Neural progenitor cell (in vitro differentiated cells): ENCODE results near the gene TBC1D17. TPM values are rescaled to one million over a fixed set of nuclear protein-coding genes. Genes with fewer than 3 reads are reported as not detected.

ENCODE experiments used
- DNase-seq: peaks from one replicate; pipeline ENCODE4 v3.0.0-alpha.2; 2016; ENCODE audit warnings: low spot score
- H2AFZ ChIP-seq: fragments of 200-600 bp; sonication (generic); replicated peaks from 2 replicates; pipeline ENCODE4 v1.6.1; 2016; ENCODE audit warnings: antibody characterized with exemption
- H3F3A ChIP-seq: fragments of 200-600 bp; sonication (generic); 2 replicates; pipeline ENCODE4 v1.6.1; 2016; ENCODE audit warnings: antibody characterized with exemption, low read depth
- H3K27ac ChIP-seq: fragments of 200-600 bp; sonication (generic); 2 replicates; pipeline ENCODE4 v1.5.1; 2016; ENCODE audit warnings: mild to moderate bottlenecking
- H3K27me3 ChIP-seq: fragments of 200-600 bp; sonication (generic); 2 replicates; pipeline ENCODE4 v1.6.1; 2016; ENCODE audit warnings: mild to moderate bottlenecking, moderate library complexity
- H3K36me3 ChIP-seq: fragments of 200-600 bp; sonication (generic); 2 replicates; pipeline ENCODE4 v1.5.1; 2016
- H3K4me1 ChIP-seq: fragments of 200-600 bp; sonication (generic); 2 replicates; pipeline ENCODE4 v1.6.1; 2016; ENCODE audit warnings: mixed run types
- H3K4me2 ChIP-seq: fragments of 200-600 bp; sonication (generic); 2 replicates; pipeline ENCODE4 v1.6.1; 2016
- H3K4me3 ChIP-seq: fragments of 200-600 bp; sonication (generic); 2 replicates; pipeline ENCODE4 v1.5.1; 2016
- H3K79me2 ChIP-seq: fragments of 200-600 bp; sonication (generic); 2 replicates; pipeline ENCODE4 v1.6.1; 2016; ENCODE audit warnings: low read depth
- H3K9ac ChIP-seq: fragments of 200-600 bp; sonication (generic); 2 replicates; pipeline ENCODE4 v1.6.1; 2016
- H3K9me3 ChIP-seq: fragments of 200-600 bp; sonication (generic); 2 replicates; pipeline ENCODE4 v1.5.1; 2016; ENCODE audit warnings: low read depth
- H4K20me1 ChIP-seq: fragments of 200-600 bp; sonication (generic); 2 replicates; pipeline ENCODE4 v1.6.1; 2016; ENCODE audit warnings: low read depth
- H3K27ac Mint-ChIP-seq: 3 replicates; pipeline ENCODE4 v1.8.0; 2021; ENCODE audit warnings: mixed read lengths
- H3K27me3 Mint-ChIP-seq: 2 replicates; pipeline ENCODE4 v1.8.0; 2022; ENCODE audit warnings: low read depth, mild to moderate bottlenecking, inconsistent platforms, moderate library complexity, mixed read lengths; ENCODE audit not compliant: insufficient read depth
- H3K36me3 Mint-ChIP-seq: 3 replicates; pipeline ENCODE4 v1.8.0; 2021; ENCODE audit warnings: mixed read lengths
- H3K4me1 Mint-ChIP-seq: 3 replicates; pipeline ENCODE4 v1.8.0; 2021; ENCODE audit warnings: mixed read lengths
- H3K4me3 Mint-ChIP-seq: 3 replicates; pipeline ENCODE4 v1.8.0; 2021; ENCODE audit warnings: mild to moderate bottlenecking, moderate library complexity, mixed read lengths
- H3K9me3 Mint-ChIP-seq: 3 replicates; pipeline ENCODE4 v1.8.0; 2020; ENCODE audit warnings: mixed read lengths
- CTCF ChIP-seq: fragments of 200-600 bp; sonication (generic); IDR thresholded peaks from 2 replicates; pipeline ENCODE4 v1.5.1; 2017; ENCODE audit warnings: antibody characterized with exemption, mild to moderate bottlenecking
- EZH2 ChIP-seq: fragments of 200-600 bp; sonication (generic); IDR thresholded peaks from 2 replicates; pipeline ENCODE4 v1.6.1; 2017; ENCODE audit warnings: antibody characterized with exemption, mild to moderate bottlenecking, moderate library complexity
- EZH2phosphoT487 ChIP-seq: fragments of 200-600 bp; sonication (generic); IDR thresholded peaks from 2 replicates; pipeline ENCODE4 v1.6.1; 2017; ENCODE audit warnings: antibody characterized with exemption
- total RNA-seq: library from RNA; depleted of rRNA; stranded (reverse); fragments of >200 nt; gene quantifications from 2 replicates; pipeline ENCODE4 v1.2.3, GENCODE V29; 2015; ENCODE audit warnings: low replicate concordance

TBC1D17 gene
- total RNA-seq, 1 donor from 2014 or later: 10.4 TPM

- Histone ChIP-seq H3K27ac (no peak overlapping the region), H3K9me3 (no peaks in the 10 kb centered on the region), H3F3A (peaks cover 8% of the 10 kb centered on the region), H3K27me3 (no peaks in the 10 kb centered on the region), H3K4me3 (no peak overlapping the region), H3K4me2 (no peak overlapping the region), H3K4me1 (no peaks in the 10 kb centered on the region), H3K9ac (no peak overlapping the region), H3K79me2 (no peaks in the 10 kb centered on the region), H4K20me1 (peaks cover 29% of the 10 kb centered on the region), H2AFZ (no peak overlapping the region), H3K36me3 (no peaks in the 10 kb centered on the region)
- TF ChIP-seq EZH2phosphoT487: no peak
- Mint-ChIP-seq H3K9me3 (no peaks in the 10 kb centered on the region), H3K4me1 (no peaks in the 10 kb centered on the region), H3K27ac (no peak overlapping the region), H3K36me3 (peaks cover 18% of the 10 kb centered on the region), H3K4me3 (no peak overlapping the region), H3K27me3 (peaks cover 8% of the 10 kb centered on the region)
- no peak for DNase-seq
These were observed 26.6 kb downstream of the TBC1D17 start for GRCh38 chr19:49904136-49904535.

GRCh38 chr19:49906879-49907564, 29.5 kb downstream of the TBC1D17 start:
- Mint-ChIP-seq H3K9me3 (no peaks in the 10 kb centered on the region), H3K4me1 (peaks cover 3% of the 10 kb centered on the region), H3K27ac (no peak overlapping the region), H3K36me3 (peaks cover 25% of the 10 kb centered on the region), H3K4me3 (no peak overlapping the region), H3K27me3 (peaks cover 9% of the 10 kb centered on the region)
- H3K27me3 ChIP-seq: no peaks in the 10 kb centered on the region
- H3F3A ChIP-seq: peaks cover 8% of the 10 kb centered on the region
- no peak for TF ChIP-seq CTCF
- H3K9me3 ChIP-seq: no peaks in the 10 kb centered on the region
- H3K79me2 ChIP-seq: peaks cover 13% of the 10 kb centered on the region
- H3K36me3 ChIP-seq: no peaks in the 10 kb centered on the region
- H3K4me3 ChIP-seq: no peak overlapping the region
- no peak overlapping the region for H3K9ac ChIP-seq
- peaks cover 56% of the 10 kb centered on the region for H4K20me1 ChIP-seq
- H3K27ac ChIP-seq: no peak overlapping the region
- H2AFZ ChIP-seq: no peak overlapping the region
- no peaks in the 10 kb centered on the region for H3K4me1 ChIP-seq
- no peak overlapping the region for H3K4me2 ChIP-seq
- no peak for DNase-seq

- no peak overlapping the region for H3K27ac ChIP-seq
These were observed 30.4 kb downstream of the TBC1D17 start for GRCh38 chr19:49907745-49908446.

GRCh38 chr19:49908480-49909420, 31.2 kb downstream of the TBC1D17 start:
- H3K27ac Mint-ChIP-seq: no peak overlapping the region
- Histone ChIP-seq H4K20me1 (peaks cover 68% of the 10 kb centered on the region), H3K79me2 (peaks cover 30% of the 10 kb centered on the region), H3K36me3 (no peaks in the 10 kb centered on the region), H3F3A (peaks cover 8% of the 10 kb centered on the region), H3K9ac (no peak overlapping the region), H3K9me3 (no peaks in the 10 kb centered on the region), H3K4me3 (no peak overlapping the region), H2AFZ (no peak overlapping the region), H3K27me3 (no peaks in the 10 kb centered on the region), H3K4me2 (no peak overlapping the region), H3K27ac (no peak overlapping the region), H3K4me1 (no peaks in the 10 kb centered on the region)
- DNase-seq: no peak
- no peak overlapping the region for H3K4me3 Mint-ChIP-seq
- H3K4me1 Mint-ChIP-seq: peaks cover 3% of the 10 kb centered on the region
- H3K36me3 Mint-ChIP-seq: peaks cover 32% of the 10 kb centered on the region
- H3K27me3 Mint-ChIP-seq: peaks cover 12% of the 10 kb centered on the region
- no peak for TF ChIP-seq EZH2phosphoT487
- TF ChIP-seq EZH2: no peak
- TF ChIP-seq CTCF: no peak
- no peaks in the 10 kb centered on the region for H3K9me3 Mint-ChIP-seq

More at GRCh38 chr19:49907745-49908446, 30.4 kb downstream of the TBC1D17 start:
- Mint-ChIP-seq H3K27me3 (peaks cover 12% of the 10 kb centered on the region), H3K36me3 (peaks cover 25% of the 10 kb centered on the region), H3K9me3 (no peaks in the 10 kb centered on the region), H3K4me3 (no peak overlapping the region), H3K4me1 (peaks cover 3% of the 10 kb centered on the region), H3K27ac (no peak overlapping the region)
- TF ChIP-seq EZH2: no peak
- Histone ChIP-seq H3K79me2 (peaks cover 21% of the 10 kb centered on the region), H4K20me1 (peaks cover 60% of the 10 kb centered on the region), H3K9me3 (no peaks in the 10 kb centered on the region), H3K27me3 (no peaks in the 10 kb centered on the region), H3F3A (peaks cover 8% of the 10 kb centered on the region), H2AFZ (no peak overlapping the region), H3K36me3 (no peaks in the 10 kb centered on the region), H3K4me3 (no peak overlapping the region), H3K4me1 (no peaks in the 10 kb centered on the region), H3K4me2 (no peak overlapping the region), H3K9ac (no peak overlapping the region)
- no peak for DNase-seq
